GM23248 (cell line): ENCODE results near the gene NUDCD3.

Source experiments
- EZH2 ChIP-seq: fragments of 200-600 bp; sonication (generic); IDR thresholded peaks from 2 replicates; pipeline ENCODE4 v1.6.1; 2018; ENCODE audit warnings: antibody characterized with exemption, mild to moderate bottlenecking; ENCODE audit not compliant: insufficient read depth, poor library complexity, severe bottlenecking
- EZH2phosphoT487 ChIP-seq: fragments of 200-600 bp; sonication (generic); IDR thresholded peaks from 2 replicates; pipeline ENCODE4 v1.6.1; 2018; ENCODE audit warnings: antibody characterized with exemption, moderate library complexity, mild to moderate bottlenecking, low read depth; ENCODE audit not compliant: insufficient read depth

GRCh38 chr7:44372560-44373417 lies 117.7 kb downstream of the NUDCD3 start:
- TF ChIP-seq EZH2phosphoT487 (no peak), EZH2 (no peak)
